Right lobe of liver (tissue), 4 donors: ENCODE results near the gene BLVRB.

Source experiments
- CTCF ChIP-seq, 4 donors: fragments of 200-600 bp in 3 of 4; fragments of 450-650 bp in 1 of 4; IDR thresholded peaks; one replicate each; pipeline versions ENCODE4 v1.5.1 to v1.8.0; 2016 to 2022; ENCODE audit warnings: antibody characterized with exemption in 4 of 4, mild to moderate bottlenecking in 2 of 4
- POLR2A ChIP-seq: fragments of 450-650 bp; IDR thresholded peaks from one replicate; pipeline ENCODE4 v1.6.1; 2017; ENCODE audit warnings: antibody characterized with exemption, mild to moderate bottlenecking
- donor health status: DM: no; HTN: no; CAD: no.
- donor health status: DM: no; HTN: no; CAD: no.
- donor health status: DM: no; HTN: yes; CAD: no.

- TF ChIP-seq POLR2A (no peak), CTCF (IDR thresholded peaks at IDR 0.05) (no peak)
These were observed 42.3 kb upstream of the BLVRB start for GRCh38 chr19:40507892-40508291.
